ENCODE results near the gene STS.

The STS gene

GRCh38 chrX:7147413-7147977 is at the start of gene STS:
STS (plus strand) TSS chrX:7147712; CDS start chrX:7253200, 105,488 bp downstream.
- DNase-seq = no peak

- no peak for DNase-seq
Measured at GRCh38 chrX:7100022-7100421, 47.5 kb upstream of the STS start.

- no peak for DNase-seq
Measured at GRCh38 chrX:7102119-7102518, 45.4 kb upstream of the STS start.

- DNase-seq = no peak
Measured at GRCh38 chrX:7106649-7107048, 40.9 kb upstream of the STS start.

- no peak for DNase-seq
Measured at GRCh38 chrX:7108030-7108429, 39.5 kb upstream of the STS start.

GRCh38 chrX:7109049-7109531 is 38.4 kb upstream of the STS start:
- no peak for DNase-seq

GRCh38 chrX:7109838-7110793 is 37.4 kb upstream of the STS start:
- DNase-seq = no peak

- DNase-seq = no peak
Measured at GRCh38 chrX:7110821-7111276, 36.7 kb upstream of the STS start.

- peak; percentile 58 for DNase-seq
Measured at GRCh38 chrX:7111518-7111917, 36.0 kb upstream of the STS start.

- DNase-seq = peak; percentile 73
Measured at GRCh38 chrX:7112071-7112470, 35.4 kb upstream of the STS start.

GRCh38 chrX:7115557-7115956 is 32.0 kb upstream of the STS start:
- DNase-seq = no peak

- DNase-seq = no peak
Measured at GRCh38 chrX:7116081-7116480, 31.4 kb upstream of the STS start.

GRCh38 chrX:7117587-7117986 is 29.9 kb upstream of the STS start:
- DNase-seq = no peak

- peak; percentile 25 for DNase-seq
Measured at GRCh38 chrX:7119950-7120877, 27.3 kb upstream of the STS start.

- no peak for DNase-seq
Measured at GRCh38 chrX:7120878-7121219, 26.7 kb upstream of the STS start.

- no peak for DNase-seq
Measured at GRCh38 chrX:7127056-7127455, 20.5 kb upstream of the STS start.

- DNase-seq = no peak
Measured at GRCh38 chrX:7131621-7132020, 15.9 kb upstream of the STS start.

- DNase-seq = peak; percentile 33
Measured at GRCh38 chrX:7132335-7133049, 15.0 kb upstream of the STS start.

GRCh38 chrX:7133050-7133440 is 14.5 kb upstream of the STS start:
- no peak for DNase-seq

GRCh38 chrX:7134981-7135380 is 12.5 kb upstream of the STS start:
- DNase-seq = no peak

GRCh38 chrX:7139202-7140081 is 8.1 kb upstream of the STS start:
- no peak for DNase-seq
